GM18870 (cell line): ENCODE data around the gene MAD2L1.
"Not testable (repeated sequence)": the region's sequence is repeated elsewhere in the genome, so short reads cannot be mapped to it uniquely, and the experiment has no call there.

ENCODE experiments used
- ATAC-seq: cut with Tn5 transposase; IDR thresholded peaks from one replicate; pipeline ENCODE4 v1.9.1; 2021; ENCODE audit warnings: moderate library complexity; ENCODE audit not compliant: unreplicated experiment

The MAD2L1 gene

GRCh38 chr4:120066517-120067340 is at the start of gene MAD2L1:
TSS of gene MAD2L1 (minus strand) at chr4:120066848. CDS start at chr4:120066734, 114 bp downstream.
- ATAC-seq, result peak; percentile 94

- no peak for ATAC-seq
Measured at GRCh38 chr4:120111745-120112144, 45.1 kb upstream of the MAD2L1 start.

- no peak for ATAC-seq
Measured at GRCh38 chr4:120109406-120109805, 42.8 kb upstream of the MAD2L1 start.

GRCh38 chr4:120105472-120105871 is 38.8 kb upstream of the MAD2L1 start:
- peak; percentile 93 for ATAC-seq

GRCh38 chr4:120096508-120097297 is 30.1 kb upstream of the MAD2L1 start:
- no peak for ATAC-seq

GRCh38 chr4:120088507-120088906 is 21.9 kb upstream of the MAD2L1 start:
- no peak for ATAC-seq

- ATAC-seq, result not testable (repeated sequence)
Measured at GRCh38 chr4:120088066-120088465, 21.4 kb upstream of the MAD2L1 start.

GRCh38 chr4:120085705-120086104 is 19.1 kb upstream of the MAD2L1 start:
- no peak for ATAC-seq

GRCh38 chr4:120084327-120084726 is 17.7 kb upstream of the MAD2L1 start:
- ATAC-seq, result no peak

- ATAC-seq, result no peak
Measured at GRCh38 chr4:120083152-120083551, 16.5 kb upstream of the MAD2L1 start.

- no peak for ATAC-seq
Measured at GRCh38 chr4:120082251-120082650, 15.6 kb upstream of the MAD2L1 start.

- no peak for ATAC-seq
Measured at GRCh38 chr4:120081726-120082125, 15.1 kb upstream of the MAD2L1 start.

- ATAC-seq, result no peak
Measured at GRCh38 chr4:120080533-120080932, 13.9 kb upstream of the MAD2L1 start.

- no peak for ATAC-seq
Measured at GRCh38 chr4:120079839-120080520, 13.3 kb upstream of the MAD2L1 start.

GRCh38 chr4:120078216-120078615 is 11.6 kb upstream of the MAD2L1 start:
- no peak for ATAC-seq

- ATAC-seq, result peak; percentile 18
Measured at GRCh38 chr4:120071192-120071795, 4.6 kb upstream of the MAD2L1 start.

GRCh38 chr4:120070196-120070595 is 3.5 kb upstream of the MAD2L1 start:
- no peak for ATAC-seq

GRCh38 chr4:120065974-120066516 is 603 bp downstream of the MAD2L1 start:
- ATAC-seq, result no peak

GRCh38 chr4:120064887-120065286 is 1.8 kb downstream of the MAD2L1 start:
- no peak for ATAC-seq

GRCh38 chr4:120063711-120064110 is 2.9 kb downstream of the MAD2L1 start:
- ATAC-seq, result not testable (repeated sequence)
